Measurements from ENCODE around the gene S100A11.

The S100A11 gene

GRCh38 chr1:152000964-152001630 is 35.7 kb downstream of the S100A11 start:
- DNase-seq = no peak

- DNase-seq = no peak
These were observed 38.0 kb downstream of the S100A11 start for GRCh38 chr1:151998611-151999362.

- DNase-seq = no peak
These were observed 39.6 kb downstream of the S100A11 start for GRCh38 chr1:151997284-151997570.

GRCh38 chr1:151995774-151996173 is 41.0 kb downstream of the S100A11 start:
- DNase-seq = no peak

GRCh38 chr1:151994956-151995355 is 41.8 kb downstream of the S100A11 start:
- DNase-seq = no peak

- no peak for DNase-seq
These were observed 42.9 kb downstream of the S100A11 start, which contains the start of gene S100A10 for GRCh38 chr1:151993734-151994496. Gene S100A10, minus strand, starts transcription at chr1:151993859. Its CDS starts 7,629 bp downstream, at chr1:151986230.

- no peak for DNase-seq
These were observed 43.6 kb downstream of the S100A11 start for GRCh38 chr1:151993084-151993733.

- no peak for DNase-seq
These were observed 44.3 kb downstream of the S100A11 start for GRCh38 chr1:151992303-151993083.

GRCh38 chr1:151991663-151992302 is 45.0 kb downstream of the S100A11 start:
- DNase-seq = no peak

- DNase-seq = no peak
These were observed 46.0 kb downstream of the S100A11 start for GRCh38 chr1:151990856-151991198.

GRCh38 chr1:151990058-151990855 is 46.5 kb downstream of the S100A11 start:
- DNase-seq = no peak

- DNase-seq = no peak
These were observed 47.5 kb downstream of the S100A11 start for GRCh38 chr1:151989211-151989862.

- DNase-seq = no peak
These were observed 48.3 kb downstream of the S100A11 start for GRCh38 chr1:151988405-151988923.

GRCh38 chr1:151986501-151987190 is 50.2 kb downstream of the S100A11 start:
- no peak for DNase-seq

- DNase-seq = no peak
These were observed 51.0 kb downstream of the S100A11 start for GRCh38 chr1:151985768-151986167.

GRCh38 chr1:151985270-151985669 is 51.5 kb downstream of the S100A11 start:
- DNase-seq = no peak

- no peak for DNase-seq
These were observed 52.4 kb downstream of the S100A11 start for GRCh38 chr1:151984313-151984956.

Measured in GF-D8 (cell line).